Esophagus squamous epithelium (tissue), 5 donors: Measurements from ENCODE around the gene PEA15. TPM values are rescaled to one million over a fixed set of nuclear protein-coding genes. Genes with fewer than 3 reads are reported as not detected.

ENCODE experiments used
- DNase-seq: peaks from one replicate; lab custom pipeline; 2025; lab: John Stamatoyannopoulos, UW
- H3K27ac ChIP-seq, 4 donors: fragments of 200-600 bp; sonication (generic); one replicate each; pipeline ENCODE4 v1.5.1; 2016 to 2019; ENCODE audit warnings: mild to moderate bottlenecking in 1 of 4
- H3K27me3 ChIP-seq, 4 donors: fragments of 200-600 bp; sonication (generic); 1 replicate in 3 of 4; 2 replicates in 1 of 4; pipeline versions ENCODE4 v1.5.1 to v1.6.0; 2017 to 2021; ENCODE audit warnings: antibody characterized with exemption in 1 of 4
- H3K36me3 ChIP-seq, 3 donors: fragments of 200-600 bp; sonication (generic); one replicate each; pipeline ENCODE4 v1.5.1; 2016 to 2019
- H3K4me1 ChIP-seq, 3 donors: fragments of 200-600 bp; sonication (generic); one replicate each; pipeline ENCODE4 v1.5.1; 2017 to 2019
- H3K4me3 ChIP-seq, 4 donors: fragments of 200-600 bp; sonication (generic); 1 replicate in 3 of 4; 2 replicates in 1 of 4; pipeline ENCODE4 v1.5.1; 2016 to 2019; ENCODE audit warnings: mild to moderate bottlenecking in 2 of 4, moderate library complexity in 1 of 4
- H3K9me3 ChIP-seq, 3 donors: fragments of 200-600 bp; sonication (generic); one replicate each; pipeline ENCODE4 v1.5.1; 2016 to 2019
- CTCF ChIP-seq, 6 experiments: fragments of 450-650 bp in 4 of 6; fragments of 200-600 bp in 2 of 6; sonication (generic) in 2 of 6; IDR thresholded peaks; one replicate each; pipeline ENCODE4 v1.5.1; 2016 to 2019; ENCODE audit warnings: antibody characterized with exemption in 6 of 6, mild to moderate bottlenecking in 4 of 6, moderate library complexity in 4 of 6
- POLR2A ChIP-seq, 4 donors: fragments of 450-650 bp; IDR thresholded peaks; one replicate each; pipeline ENCODE4 v1.6.1; 2017; ENCODE audit warnings: antibody characterized with exemption in 4 of 4, mild to moderate bottlenecking in 4 of 4, moderate library complexity in 3 of 4
- WGBS, 2 donors: methylation state at CpG; one replicate each; pipeline ENCODE4 v1.1.5; 2018; 5-methylcytosine and 5-hydroxymethylcytosine counted together
- intact Hi-C: fragments of 100-400 bp; cut with DNase I; formaldehyde crosslinking; loops from one replicate; pipeline ENCODE4 v1.15.0; 2022
- total RNA-seq, 4 donors: library from RNA; depleted of rRNA; stranded (reverse); fragments of >200 nt; gene quantifications; one replicate each; pipeline ENCODE4 v1.1.0, GENCODE V29; 2016
- donor health status: DM: yes; HTN: yes; CAD: no.

Gene PEA15
- total RNA-seq, 4 donors from 2014 or later, result 39.1 to 86.0 (median 69.8) TPM

GRCh38 chr1:160193091-160193819 is 11.9 kb upstream of the PEA15 start:
- H3K27me3 ChIP-seq, result no peaks in the 10 kb centered on the region
- TF ChIP-seq CTCF (IDR thresholded peaks at IDR 0.05) (peak; percentile 90 to 97 (median 96)), POLR2A (IDR thresholded peaks at IDR 0.05) (no peak)
- no peak overlapping the region for H3K27ac ChIP-seq
- no peaks in the 10 kb centered on the region for H3K36me3 ChIP-seq
- H3K4me1 ChIP-seq, result peaks cover 0 to 22% (median 7%) of the 10 kb centered on the region in 3 donors
- no peaks in the 10 kb centered on the region for H3K9me3 ChIP-seq
- intact Hi-C loops, result no loop called here
- DNase-seq, result peak; percentile 9
- no peak overlapping the region for H3K4me3 ChIP-seq
- 20 to 29% methylated on average over 8 to 15 of the region's 16 CpGs for WGBS, 2 donors

GRCh38 chr1:160193832-160194736 is 11.1 kb upstream of the PEA15 start:
- Histone ChIP-seq H3K36me3 (no peaks in the 10 kb centered on the region), H3K27ac (no peak overlapping the region), H3K9me3 (no peaks in the 10 kb centered on the region), H3K27me3 (no peaks in the 10 kb centered on the region), H3K4me1 (peaks cover 0 to 22% (median 7%) of the 10 kb centered on the region in 3 donors), H3K4me3 (no peak overlapping the region)
- DNase-seq, result no peak
- intact Hi-C loops, result no loop called here
- WGBS, 2 donors, result 76 to 81% methylated on average over 9 of the region's 9 CpGs
- TF ChIP-seq CTCF (IDR thresholded peaks at IDR 0.05) (no peak), POLR2A (IDR thresholded peaks at IDR 0.05) (no peak)

DNA sequence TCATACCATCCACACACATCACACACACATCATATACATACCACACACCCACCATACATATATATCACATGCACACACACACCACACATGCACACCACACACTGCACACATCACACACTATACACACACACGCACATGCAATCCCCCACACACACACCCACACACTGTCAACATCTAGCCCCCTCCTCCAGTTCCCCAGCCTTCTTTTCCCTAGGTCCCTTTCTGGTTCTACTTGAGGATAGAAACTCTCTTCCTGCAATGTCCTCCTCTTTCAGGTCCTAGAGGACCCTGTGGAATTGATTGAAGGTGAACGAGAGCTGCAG is 10.5 kb upstream of the PEA15 start:
- H3K27ac ChIP-seq, result no peak overlapping the region
- peaks cover 0 to 17% (median 7%) of the 10 kb centered on the region in 3 donors for H3K4me1 ChIP-seq
- TF ChIP-seq POLR2A (IDR thresholded peaks at IDR 0.05) (no peak), CTCF (IDR thresholded peaks at IDR 0.05) (no peak)
- WGBS, 2 donors, result 73 to 75% methylated on average over 2 of the region's 2 CpGs
- DNase-seq, result no peak
- no peaks in the 10 kb centered on the region for H3K9me3 ChIP-seq
- H3K36me3 ChIP-seq, result no peaks in the 10 kb centered on the region
- H3K4me3 ChIP-seq, result no peak overlapping the region
- H3K27me3 ChIP-seq, result no peaks in the 10 kb centered on the region
- intact Hi-C loops, result loop anchor here (5.0 kb wide), 2 partner anchors 58 to 98 kb away; no protein-coding TSS in a partner anchor

DNA sequence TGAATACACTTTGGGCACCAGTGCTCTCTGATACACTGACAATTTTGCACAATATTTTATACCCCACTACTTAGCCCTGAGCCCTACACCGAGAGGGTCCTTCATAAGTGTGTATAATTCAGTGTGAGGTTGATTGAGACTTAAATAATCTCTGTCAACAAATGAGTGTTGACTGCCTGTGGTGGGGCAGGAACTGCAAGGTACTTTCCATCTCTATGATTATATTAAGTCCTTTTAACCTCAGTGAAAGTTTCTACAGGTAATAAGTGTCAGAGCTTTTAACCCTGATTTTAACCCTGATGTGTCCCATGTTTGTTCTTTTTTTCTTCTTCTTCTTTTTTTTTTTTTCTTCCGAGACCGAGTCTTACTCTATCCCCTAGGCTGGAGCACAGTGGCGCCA is 9.0 kb upstream of the PEA15 start:
- 81 to 82% methylated on average over 4 of the region's 4 CpGs for WGBS, 2 donors
- no peaks in the 10 kb centered on the region for H3K9me3 ChIP-seq
- H3K36me3 ChIP-seq, result no peaks in the 10 kb centered on the region
- no peak for TF ChIP-seq POLR2A (IDR thresholded peaks at IDR 0.05)
- no peak for TF ChIP-seq CTCF (IDR thresholded peaks at IDR 0.05)
- no peaks in the 10 kb centered on the region for H3K27me3 ChIP-seq
- H3K4me3 ChIP-seq, result no peak overlapping the region
- no peak for DNase-seq
- H3K27ac ChIP-seq, result no peak overlapping the region
- peaks cover 0 to 12% (median 7%) of the 10 kb centered on the region in 3 donors for H3K4me1 ChIP-seq
- intact Hi-C loops, result loop anchor here (5.0 kb wide), 2 partner anchors 56 to 96 kb away; no protein-coding TSS in a partner anchor

GRCh38 chr1:160197231-160197630 is 8.0 kb upstream of the PEA15 start:
- intact Hi-C loops, result loop anchor here (5.0 kb wide), 2 partner anchors 55 to 95 kb away; no protein-coding TSS in a partner anchor

More at GRCh38 chr1:160197231-160197630, 8.0 kb upstream of the PEA15 start:
- Histone ChIP-seq H3K9me3 (no peaks in the 10 kb centered on the region), H3K36me3 (no peaks in the 10 kb centered on the region), H3K4me3 (no peak overlapping the region), H3K4me1 (peaks cover 0 to 12% (median 7%) of the 10 kb centered on the region in 3 donors), H3K27me3 (no peaks in the 10 kb centered on the region), H3K27ac (no peak overlapping the region)
- TF ChIP-seq CTCF (IDR thresholded peaks at IDR 0.05) (no peak), POLR2A (IDR thresholded peaks at IDR 0.05) (no peak)
- DNase-seq, result no peak
- WGBS, 2 donors, result 94 to 97% methylated on average over 3 to 4 of the region's 4 CpGs
